Astrocyte (in vitro differentiated cells and primary cell): ENCODE measurements around the gene CA10. TPM values are rescaled to one million over a fixed set of nuclear protein-coding genes. Genes with fewer than 3 reads are reported as not detected.

Experiments used
- DNase-seq: peaks from one replicate; pipeline ENCODE4 v3.0.0-alpha.2; 2010; ENCODE audit warnings: low read depth
- FAIRE-seq: peaks from 2 replicates; lab custom pipeline; 2011; peaks lifted over from hg19 to GRCh38; lab: Jason Lieb, UNC
- H2AFZ ChIP-seq: 2 replicates; pipeline ENCODE4 v1.6.0; 2012; ENCODE audit warnings: low read depth, low read length, inconsistent platforms
- H3K27ac ChIP-seq: 2 replicates; pipeline ENCODE4 v1.5.1; 2011; ENCODE audit warnings: low read depth, low read length, inconsistent platforms
- H3K27me3 ChIP-seq: 2 replicates; pipeline ENCODE4 v1.6.0; 2011; ENCODE audit warnings: low read length, inconsistent platforms; ENCODE audit not compliant: insufficient read depth
- H3K36me3 ChIP-seq: 2 replicates; pipeline ENCODE4 v1.5.1; 2011; ENCODE audit warnings: low read length, inconsistent platforms; ENCODE audit not compliant: insufficient read depth
- H3K4me1 ChIP-seq: 2 replicates; pipeline ENCODE4 v1.5.1; 2011; ENCODE audit warnings: low read length, inconsistent platforms; ENCODE audit not compliant: insufficient read depth
- H3K4me2 ChIP-seq: 2 replicates; pipeline ENCODE4 v1.6.0; 2012; ENCODE audit warnings: low read length, inconsistent platforms
- H3K4me3 ChIP-seq: 2 replicates; pipeline ENCODE4 v1.5.1; 2011; ENCODE audit warnings: low read depth, mild to moderate bottlenecking, low read length, inconsistent platforms; ENCODE audit not compliant: insufficient read depth
- H3K79me2 ChIP-seq: 2 replicates; pipeline ENCODE4 v1.6.0; 2012; ENCODE audit warnings: mild to moderate bottlenecking, low read length, inconsistent platforms; ENCODE audit not compliant: insufficient read depth
- H3K9ac ChIP-seq: 2 replicates; pipeline ENCODE4 v1.6.0; 2012; ENCODE audit warnings: mild to moderate bottlenecking, low read length, inconsistent platforms
- H3K9me3 ChIP-seq: 2 replicates; pipeline ENCODE4 v1.5.1; 2012; ENCODE audit warnings: low read depth, mild to moderate bottlenecking, low read length, inconsistent platforms; ENCODE audit not compliant: insufficient read depth
- H4K20me1 ChIP-seq: 2 replicates; pipeline ENCODE4 v1.6.0; 2012; ENCODE audit warnings: low read length, inconsistent platforms; ENCODE audit not compliant: insufficient read depth
- H3K27ac Mint-ChIP-seq: one replicate; pipeline ENCODE4 v1.8.0; 2021; ENCODE audit warnings: mild to moderate bottlenecking, mixed read lengths; ENCODE audit not compliant: unreplicated experiment
- H3K27me3 Mint-ChIP-seq: one replicate; pipeline ENCODE4 v1.8.0; 2021; ENCODE audit warnings: low read depth, mixed read lengths; ENCODE audit not compliant: unreplicated experiment
- H3K36me3 Mint-ChIP-seq: one replicate; pipeline ENCODE4 v1.8.0; 2021; ENCODE audit warnings: low read depth, mixed read lengths; ENCODE audit not compliant: unreplicated experiment
- H3K4me1 Mint-ChIP-seq: one replicate; pipeline ENCODE4 v1.8.0; 2021; ENCODE audit warnings: low read depth, mixed read lengths; ENCODE audit not compliant: unreplicated experiment
- H3K4me3 Mint-ChIP-seq: one replicate; pipeline ENCODE4 v1.8.0; 2021; ENCODE audit warnings: mild to moderate bottlenecking, moderate library complexity, mixed read lengths; ENCODE audit not compliant: unreplicated experiment
- H3K9me3 Mint-ChIP-seq: one replicate; pipeline ENCODE4 v1.8.0; 2021; ENCODE audit warnings: mild to moderate bottlenecking, mixed read lengths; ENCODE audit not compliant: unreplicated experiment
- EZH2 ChIP-seq: IDR thresholded peaks from 2 replicates; pipeline ENCODE4 v1.6.1; 2012; ENCODE audit warnings: mild to moderate bottlenecking, low read length, inconsistent platforms; ENCODE audit not compliant: insufficient read depth
- total RNA-seq: library from RNA; stranded (reverse); gene quantifications from 2 replicates; pipeline ENCODE4 v1.2.1, GENCODE V29; 2021
- TF ChIP-seq, protein P1 (sequence below): IDR thresholded peaks from 2 replicates; pipeline ENCODE4 v1.5.1; 2011; ENCODE audit warnings: low read depth, mild to moderate bottlenecking, inconsistent platforms, low read length, moderate library complexity; ENCODE audit not compliant: insufficient read depth

CA10 gene
- total RNA-seq, 1 donor from 2014 or later: 0.43 TPM

DNA sequence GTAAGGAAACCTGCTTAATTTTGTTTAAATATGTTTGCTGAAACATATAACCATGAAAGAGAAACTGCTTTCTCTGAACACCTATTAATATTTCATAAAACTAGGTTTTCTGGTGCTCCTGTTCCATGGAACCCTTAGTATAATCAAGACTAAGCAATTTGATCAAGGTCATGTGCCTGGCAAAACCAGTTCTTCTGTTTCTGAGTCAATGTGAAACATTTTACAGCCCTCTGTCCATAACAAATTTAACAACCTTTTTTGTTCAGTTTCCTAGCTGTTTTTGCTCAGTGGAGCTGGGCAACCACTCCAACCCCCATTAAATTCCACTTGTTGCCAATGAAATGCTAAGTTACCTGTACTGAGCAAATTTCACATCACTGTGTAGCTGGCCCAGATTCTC, 344.0 kb downstream of the CA10 start:
- Histone ChIP-seq H3K27ac (no peak overlapping the region), H3K9ac (no peak overlapping the region), H3K79me2 (no peaks in the 10 kb centered on the region), H4K20me1 (no peaks in the 10 kb centered on the region), H3K36me3 (no peaks in the 10 kb centered on the region), H3K4me3 (no peak overlapping the region), H3K4me1 (no peaks in the 10 kb centered on the region), H3K9me3 (peaks cover 3% of the 10 kb centered on the region), H3K27me3 (no peaks in the 10 kb centered on the region), H2AFZ (no peak overlapping the region), H3K4me2 (no peak overlapping the region)
- no peak for TF ChIP-seq EZH2
- TF ChIP-seq, protein P1, sequence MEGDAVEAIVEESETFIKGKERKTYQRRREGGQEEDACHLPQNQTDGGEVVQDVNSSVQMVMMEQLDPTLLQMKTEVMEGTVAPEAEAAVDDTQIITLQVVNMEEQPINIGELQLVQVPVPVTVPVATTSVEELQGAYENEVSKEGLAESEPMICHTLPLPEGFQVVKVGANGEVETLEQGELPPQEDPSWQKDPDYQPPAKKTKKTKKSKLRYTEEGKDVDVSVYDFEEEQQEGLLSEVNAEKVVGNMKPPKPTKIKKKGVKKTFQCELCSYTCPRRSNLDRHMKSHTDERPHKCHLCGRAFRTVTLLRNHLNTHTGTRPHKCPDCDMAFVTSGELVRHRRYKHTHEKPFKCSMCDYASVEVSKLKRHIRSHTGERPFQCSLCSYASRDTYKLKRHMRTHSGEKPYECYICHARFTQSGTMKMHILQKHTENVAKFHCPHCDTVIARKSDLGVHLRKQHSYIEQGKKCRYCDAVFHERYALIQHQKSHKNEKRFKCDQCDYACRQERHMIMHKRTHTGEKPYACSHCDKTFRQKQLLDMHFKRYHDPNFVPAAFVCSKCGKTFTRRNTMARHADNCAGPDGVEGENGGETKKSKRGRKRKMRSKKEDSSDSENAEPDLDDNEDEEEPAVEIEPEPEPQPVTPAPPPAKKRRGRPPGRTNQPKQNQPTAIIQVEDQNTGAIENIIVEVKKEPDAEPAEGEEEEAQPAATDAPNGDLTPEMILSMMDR: no peak
- DNase-seq (no peak), FAIRE-seq (no peak)
- Mint-ChIP-seq H3K9me3 (no peaks in the 10 kb centered on the region), H3K27ac (no peak overlapping the region), H3K4me3 (no peak overlapping the region), H3K36me3 (no peaks in the 10 kb centered on the region), H3K4me1 (no peaks in the 10 kb centered on the region), H3K27me3 (no peaks in the 10 kb centered on the region)

DNA sequence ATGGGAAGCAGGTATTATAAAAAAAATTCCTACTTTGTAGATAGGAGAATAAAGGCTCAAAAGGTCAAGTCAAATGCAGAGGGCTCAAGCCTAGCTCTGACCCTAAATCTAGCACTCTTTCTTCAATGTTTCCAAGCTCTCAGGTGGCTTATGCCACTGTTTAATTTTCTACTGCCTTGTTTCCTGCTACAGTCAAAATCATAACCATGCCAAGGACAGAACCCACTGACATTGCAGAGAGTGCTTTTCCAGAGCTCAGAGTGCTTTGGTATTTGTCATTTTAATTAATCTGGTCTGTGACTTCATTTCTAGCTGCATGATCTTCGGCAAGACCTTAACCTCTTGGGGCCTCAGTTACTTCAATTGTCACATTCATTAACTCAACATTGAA, 344.7 kb downstream of the CA10 start:
- H4K20me1 ChIP-seq: no peaks in the 10 kb centered on the region
- Mint-ChIP-seq H3K36me3 (no peaks in the 10 kb centered on the region), H3K4me1 (no peaks in the 10 kb centered on the region), H3K27me3 (no peaks in the 10 kb centered on the region), H3K9me3 (no peaks in the 10 kb centered on the region), H3K4me3 (no peak overlapping the region), H3K27ac (no peak overlapping the region)
- no peak overlapping the region for H3K27ac ChIP-seq
- H3K4me2 ChIP-seq: no peak overlapping the region
- H3K4me1 ChIP-seq: no peaks in the 10 kb centered on the region
- no peaks in the 10 kb centered on the region for H3K27me3 ChIP-seq
- no peak for TF ChIP-seq EZH2
- TF ChIP-seq, protein P1: no peak
- H3K9ac ChIP-seq: no peak overlapping the region
- DNase-seq: no peak
- H3K9me3 ChIP-seq: peaks cover 6% of the 10 kb centered on the region
- H3K4me3 ChIP-seq: no peak overlapping the region
- no peak overlapping the region for H2AFZ ChIP-seq
- no peak for FAIRE-seq
- no peaks in the 10 kb centered on the region for H3K36me3 ChIP-seq
- no peaks in the 10 kb centered on the region for H3K79me2 ChIP-seq

DNA sequence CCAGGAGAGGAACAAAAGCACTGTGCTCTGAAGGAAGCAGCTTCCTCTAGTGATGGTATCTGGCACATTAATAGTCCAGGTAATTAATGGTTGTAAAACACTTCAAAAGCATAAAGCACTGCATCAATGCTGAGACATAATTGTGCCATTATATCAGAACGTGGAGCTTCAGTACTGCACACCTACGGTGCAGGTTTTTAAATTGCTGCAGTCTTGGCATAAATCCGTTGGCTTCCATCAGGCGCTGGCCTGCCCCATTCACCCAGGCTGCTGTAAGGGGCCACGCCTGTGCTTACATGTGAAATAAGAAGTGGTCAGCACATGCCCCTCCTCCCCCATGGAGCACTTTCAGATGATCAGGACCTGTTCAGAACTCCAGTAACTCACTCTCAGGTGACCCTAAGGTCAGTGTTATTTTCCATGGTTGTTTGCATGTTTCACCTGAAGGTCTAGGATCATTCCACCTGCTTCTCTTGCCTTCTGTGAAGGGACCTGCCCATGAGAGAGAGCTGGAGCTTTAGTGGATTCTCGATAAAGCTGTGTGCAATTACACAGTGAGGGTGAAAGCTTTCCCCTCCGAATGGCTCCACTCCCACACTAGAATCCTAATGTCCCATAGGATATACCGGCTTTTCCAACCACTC, 345.3 kb downstream of the CA10 start:
- peaks cover 6% of the 10 kb centered on the region for H3K9me3 ChIP-seq

More for the DNA sequence above, 345.3 kb downstream of the CA10 start:
- DNase-seq (no peak), FAIRE-seq (no peak)
- H3K9me3 Mint-ChIP-seq: no peaks in the 10 kb centered on the region
- H3K4me3 Mint-ChIP-seq: no peak overlapping the region
- Histone ChIP-seq H4K20me1 (no peaks in the 10 kb centered on the region), H3K4me2 (no peak overlapping the region), H3K27ac (no peak overlapping the region), H3K79me2 (no peaks in the 10 kb centered on the region), H3K9ac (no peak overlapping the region), H3K36me3 (no peaks in the 10 kb centered on the region), H3K4me3 (no peak overlapping the region), H3K27me3 (no peaks in the 10 kb centered on the region), H3K4me1 (no peaks in the 10 kb centered on the region), H2AFZ (no peak overlapping the region)
- H3K36me3 Mint-ChIP-seq: no peaks in the 10 kb centered on the region
- no peaks in the 10 kb centered on the region for H3K27me3 Mint-ChIP-seq
- TF ChIP-seq, protein P1: no peak
- TF ChIP-seq EZH2: no peak
- no peaks in the 10 kb centered on the region for H3K4me1 Mint-ChIP-seq
- no peak overlapping the region for H3K27ac Mint-ChIP-seq
